ENCODE results near the gene FAF2. TPM values are rescaled to one million over a fixed set of nuclear protein-coding genes. Genes with fewer than 3 reads are reported as not detected.

FAF2 gene
- total and polyA plus RNA-seq, 2 donors (not counting 3 experiments of a cell fraction or from before 2014, with no cell fraction given): 27.9 to 43.5 TPM

DNA sequence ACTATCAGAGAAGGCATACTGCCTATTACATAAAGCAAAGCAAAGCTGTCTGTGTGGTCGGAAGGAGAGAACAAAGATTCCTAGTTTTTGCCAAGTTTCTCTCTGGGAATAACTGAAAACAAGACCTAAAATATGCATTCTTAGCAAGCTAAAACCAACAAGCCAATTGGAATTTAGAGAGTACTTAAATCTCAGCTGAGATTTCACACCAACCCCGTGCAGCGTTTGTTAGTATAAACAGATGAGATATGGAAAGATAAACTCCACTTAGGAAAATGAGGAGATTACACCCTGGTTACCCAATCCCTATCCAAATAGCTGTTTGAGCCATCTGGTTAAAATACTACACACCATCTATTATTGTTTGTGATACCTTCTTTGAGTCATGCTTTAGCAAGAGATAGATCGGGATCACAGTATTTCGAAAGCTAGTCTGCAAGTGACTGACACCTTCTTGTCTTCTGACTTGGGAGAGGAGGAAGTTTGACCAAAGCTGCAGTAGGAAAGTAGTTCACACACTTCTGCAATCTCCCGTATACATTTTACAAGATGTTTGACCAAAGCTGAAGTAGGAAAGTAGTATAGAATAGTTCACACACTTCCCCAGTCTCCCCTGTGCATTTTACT is 18.2 kb downstream of the FAF2 start:
- no peak for FAIRE-seq
- POLR2A ChIA-PET: no interaction called here
- no peaks in the 10 kb centered on the region for H4K20me1 ChIP-seq (replicated peaks; ENCODE audit: control insufficient read depth, extremely low read depth, insufficient read depth, low read length)

More for the DNA sequence above, 18.2 kb downstream of the FAF2 start:
- H2AFZ ChIP-seq (ENCODE audit: low read depth, low read length): no peak overlapping the region
- no peaks in the 10 kb centered on the region for H3K9me3 ChIP-seq (replicated peaks; ENCODE audit: control insufficient read depth, insufficient read depth, low read length)
- DNase-seq (ENCODE audit: low read depth, low spot score): peak; percentile 40
- dilution Hi-C loops (cut with MboI; ENCODE audit: extremely low pct_ligation_motif_present, low sequenced_read_pairs): no loop called here
- no peaks in the 10 kb centered on the region for H3K9me1 ChIP-seq (replicated peaks; ENCODE audit: control insufficient read depth, extremely low read depth, insufficient read depth, low read length)
- no peaks in the 10 kb centered on the region for H3K4me1 ChIP-seq (ENCODE audit: control insufficient read depth, extremely low read depth, insufficient read depth, low read length)
- no peak overlapping the region for H3K4me2 ChIP-seq (ENCODE audit: insufficient read depth, low read length)
- H3K36me3 ChIP-seq (ENCODE audit: control insufficient read depth in 2 of 2, extremely low read depth in 1 of 2, insufficient read depth in 2 of 2, low read length in 2 of 2): no peaks in the 10 kb centered on the region
- intact Hi-C loops (cut with micrococcal nuclease): no loop called here
- H3K4me3 ChIP-seq (replicated peaks in 1 of 3; ENCODE audit: insufficient read depth in 1 of 3, low read depth in 1 of 3, low read length in 3 of 3): no peak overlapping the region
- TF ChIP-seq FOS (IDR thresholded peaks at IDR 0.05; ENCODE audit: borderline replicate concordance, insufficient read depth, low read length) (no peak), POLR2AphosphoS5 (IDR thresholded peaks at IDR 0.05; ENCODE audit: insufficient read depth, low read depth, low read length) (no peak), EZH2 (IDR thresholded peaks at IDR 0.05; ENCODE audit: borderline replicate concordance, low read depth, low read length, severe bottlenecking) (no peak), JUN (IDR thresholded peaks at IDR 0.05; ENCODE audit: borderline replicate concordance, insufficient read depth, insufficient read length, low read depth) (no peak), POLR2A (IDR thresholded peaks at IDR 0.05; ENCODE audit: low read depth, low read length) (no peak)
- TF ChIP-seq, protein P1, sequence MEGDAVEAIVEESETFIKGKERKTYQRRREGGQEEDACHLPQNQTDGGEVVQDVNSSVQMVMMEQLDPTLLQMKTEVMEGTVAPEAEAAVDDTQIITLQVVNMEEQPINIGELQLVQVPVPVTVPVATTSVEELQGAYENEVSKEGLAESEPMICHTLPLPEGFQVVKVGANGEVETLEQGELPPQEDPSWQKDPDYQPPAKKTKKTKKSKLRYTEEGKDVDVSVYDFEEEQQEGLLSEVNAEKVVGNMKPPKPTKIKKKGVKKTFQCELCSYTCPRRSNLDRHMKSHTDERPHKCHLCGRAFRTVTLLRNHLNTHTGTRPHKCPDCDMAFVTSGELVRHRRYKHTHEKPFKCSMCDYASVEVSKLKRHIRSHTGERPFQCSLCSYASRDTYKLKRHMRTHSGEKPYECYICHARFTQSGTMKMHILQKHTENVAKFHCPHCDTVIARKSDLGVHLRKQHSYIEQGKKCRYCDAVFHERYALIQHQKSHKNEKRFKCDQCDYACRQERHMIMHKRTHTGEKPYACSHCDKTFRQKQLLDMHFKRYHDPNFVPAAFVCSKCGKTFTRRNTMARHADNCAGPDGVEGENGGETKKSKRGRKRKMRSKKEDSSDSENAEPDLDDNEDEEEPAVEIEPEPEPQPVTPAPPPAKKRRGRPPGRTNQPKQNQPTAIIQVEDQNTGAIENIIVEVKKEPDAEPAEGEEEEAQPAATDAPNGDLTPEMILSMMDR (IDR thresholded peaks at IDR 0.05; ENCODE audit: extremely low read depth in 1 of 2, insufficient read depth in 1 of 2, low read depth in 1 of 2, low read length in 2 of 2): no peak
- TF ChIP-seq, protein P2, sequence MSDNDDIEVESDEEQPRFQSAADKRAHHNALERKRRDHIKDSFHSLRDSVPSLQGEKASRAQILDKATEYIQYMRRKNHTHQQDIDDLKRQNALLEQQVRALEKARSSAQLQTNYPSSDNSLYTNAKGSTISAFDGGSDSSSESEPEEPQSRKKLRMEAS (IDR thresholded peaks at IDR 0.05; ENCODE audit: insufficient read depth, insufficient read length): no peak
- no TSS peak for BruUV-seq (replicated peaks)
- no peaks in the 10 kb centered on the region for H3K27me3 ChIP-seq (ENCODE audit: control insufficient read depth in 2 of 2, insufficient read depth in 2 of 2, low read length in 2 of 2)
- H3K79me2 ChIP-seq (ENCODE audit: control insufficient read depth, insufficient read depth, low read length): peaks cover 19% of the 10 kb centered on the region
- no peak overlapping the region for H3K27ac ChIP-seq (ENCODE audit: insufficient read depth, low read depth, low read length)
- H3K9ac ChIP-seq (replicated peaks; ENCODE audit: extremely low read depth, insufficient read depth, low read length): no peak overlapping the region
- CTCF ChIA-PET: interaction anchor here (1.1 to 1.3 kb wide), 3 partner anchors 17 to 50 kb away, joined by 3 to 5 read pairs (median 3); partner anchors contain the start of genes CLTB and FAF2

All from endothelial cell of umbilical vein (primary cell).